Heart left ventricle (tissue), 13 donors: ENCODE measurements around the gene KCNJ12.
"Not testable (repeated sequence)": the region's sequence is repeated elsewhere in the genome, so short reads cannot be mapped to it uniquely, and the experiment has no call there.

Source experiments
- CTCF ChIP-seq, 12 donors: fragments of 200-600 bp; sonication (generic) in 4 of 12; IDR thresholded peaks; one replicate each; pipeline versions ENCODE4 v1.5.0 to v1.8.0; 2018 to 2022; ENCODE audit warnings: antibody characterized with exemption in 12 of 12, mild to moderate bottlenecking in 5 of 12
- POLR2A ChIP-seq, 2 donors: fragments of 450-650 bp; IDR thresholded peaks; one replicate each; pipeline ENCODE4 v1.6.1; 2017; ENCODE audit warnings: antibody characterized with exemption in 2 of 2, mild to moderate bottlenecking in 2 of 2, moderate library complexity in 2 of 2
- donor health status: ischemic (EF 13 %, LVEDD 7.1; RV severe dilation, severe dysfunction).
- donor health status: DM: no; HTN: yes; CAD: no.
- donor health status: DM: no; HTN: no; CAD: no.
- donor health status: ischemic (EF 25% LVEDD 6.9; RV normal size, moderate dysfunction).
- donor health status: ischemic (EF 25% LVEDD 5.7; RV mildly dilated, moderate dysfunction).
- donor health status: ischemic (EF 35%, LVEDD 5.7; RV mildly dilated, moderate dysfunction).
- donor health status: nonischemic (EF 11% LVEDD 7.7; RV severe dilation, severe dysfunction).
- donor health status: DM: yes; HTN: yes; CAD: no.
- donor health status: PGD.
- donor health status: ischemic (EF 29% LVEDD 5.4; RV normal size, mild dysfunction).
- donor health status: nonischemic (EF 23%, LVEDD 6.1; RV moderate dilation, normal function).

GRCh38 chr17:21434976-21435375 is 58.8 kb downstream of the KCNJ12 start:
- TF ChIP-seq CTCF, POLR2A (IDR thresholded peaks at IDR 0.05): not testable (repeated sequence)
